GM18517 (cell line): ENCODE results near the gene STAT2.
A peak's percentile ranks its signal among the peaks of the same experiment; 100 is the strongest.
"Not testable (repeated sequence)": the region's sequence is repeated elsewhere in the genome, so short reads cannot be mapped to it uniquely, and the experiment has no call there.

Source experiments
- ATAC-seq: cut with Tn5 transposase; IDR thresholded peaks from one replicate; pipeline ENCODE4 v1.9.1; 2021; ENCODE audit warnings: mild to moderate bottlenecking, moderate library complexity; ENCODE audit not compliant: unreplicated experiment

STAT2 gene

GRCh38 chr12:56332512-56333196 lies 27.3 kb downstream of the STAT2 start:
- no peak for ATAC-seq

DNA sequence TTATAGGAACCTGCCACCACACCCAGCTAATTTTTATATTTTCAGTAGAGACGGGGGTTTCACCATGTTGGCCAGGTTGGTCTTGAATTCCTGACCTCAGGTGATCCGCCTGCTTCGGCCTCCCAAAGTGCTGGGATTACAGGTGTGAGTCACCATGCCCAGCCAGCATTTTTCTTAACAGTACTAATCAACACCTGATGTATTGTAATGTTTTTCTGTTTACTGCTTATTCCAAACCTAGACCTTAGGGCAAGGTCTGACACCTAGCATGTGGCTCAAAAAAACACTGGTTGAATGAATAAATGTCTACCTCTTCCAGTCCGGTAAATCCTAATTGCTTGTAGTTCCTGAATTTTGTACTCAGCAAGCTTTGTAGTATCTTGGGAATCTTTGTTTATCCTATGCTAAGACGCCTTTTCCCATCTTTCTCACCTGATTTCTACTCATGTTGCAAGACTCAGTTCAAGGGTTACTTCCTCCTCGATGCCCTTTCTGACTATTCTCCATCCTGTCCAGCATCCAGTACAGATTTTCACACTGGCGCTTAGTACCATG lies 28.9 kb downstream of the STAT2 start:
- no peak for ATAC-seq

- ATAC-seq, result no peak
Observed at GRCh38 chr12:56326533-56326932, 33.4 kb downstream of the STAT2 start.

- no peak for ATAC-seq
Observed at GRCh38 chr12:56326126-56326525, 33.8 kb downstream of the STAT2 start.

GRCh38 chr12:56324206-56324605 lies 35.7 kb downstream of the STAT2 start:
- ATAC-seq, result no peak

DNA sequence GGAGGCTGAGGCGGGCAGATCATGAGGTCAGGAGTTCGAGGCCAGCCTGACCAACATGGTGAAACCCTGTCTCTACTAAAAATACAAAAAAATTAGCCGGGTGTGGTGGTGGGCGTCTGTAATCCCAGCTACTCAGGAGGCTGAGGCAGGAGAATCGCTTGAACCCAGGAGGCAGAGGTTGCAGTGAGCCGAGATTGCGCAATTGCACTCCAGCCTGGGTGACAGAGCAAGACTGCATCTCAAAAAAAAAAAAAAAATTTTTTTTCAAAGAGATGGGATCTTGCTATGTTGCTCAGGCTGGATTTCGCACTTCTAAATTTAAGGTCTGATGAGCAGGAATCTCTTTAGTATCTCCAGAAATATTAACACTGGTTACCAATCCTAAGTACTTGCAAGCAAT lies 38.3 kb downstream of the STAT2 start:
- not testable (repeated sequence) for ATAC-seq

DNA sequence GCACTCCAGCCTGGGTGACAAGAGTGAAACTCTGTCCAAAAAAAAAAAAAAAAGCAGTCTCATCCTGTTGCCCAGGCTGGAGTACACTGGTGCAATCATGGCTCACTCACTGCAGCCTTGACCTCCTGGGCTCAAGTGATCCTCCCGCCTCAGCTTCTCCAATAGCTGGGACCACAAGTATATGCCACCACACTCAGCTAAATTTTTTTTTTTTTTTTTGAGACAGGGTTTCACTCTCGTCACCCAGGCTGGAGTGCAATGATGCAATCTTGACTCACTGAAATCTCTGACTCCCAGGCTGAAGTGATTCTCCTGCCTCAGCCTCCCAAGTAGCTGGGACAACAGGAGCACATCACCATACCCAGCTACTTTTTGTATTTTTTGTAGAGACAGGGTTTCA lies 38.9 kb downstream of the STAT2 start:
- no peak for ATAC-seq

DNA sequence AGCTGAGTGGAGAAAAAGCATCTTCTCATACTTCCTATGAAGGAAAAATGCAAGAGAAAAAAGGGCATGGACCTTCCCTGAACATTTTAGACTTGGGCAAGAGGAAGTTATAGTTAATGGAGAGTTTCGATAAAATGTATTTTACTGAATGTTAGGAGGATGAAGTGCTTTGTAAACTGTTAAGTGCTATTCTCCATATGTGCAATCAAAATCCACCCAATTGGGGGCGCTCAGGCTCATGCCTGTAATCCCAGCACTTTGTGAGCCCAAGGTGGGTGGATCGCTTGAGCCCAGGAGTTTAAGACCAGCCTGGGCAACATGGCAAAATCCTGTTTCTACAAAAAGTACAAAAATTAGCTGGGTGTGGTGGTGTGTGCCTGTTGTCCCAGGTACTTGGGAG lies 42.2 kb downstream of the STAT2 start:
- no peak for ATAC-seq

DNA sequence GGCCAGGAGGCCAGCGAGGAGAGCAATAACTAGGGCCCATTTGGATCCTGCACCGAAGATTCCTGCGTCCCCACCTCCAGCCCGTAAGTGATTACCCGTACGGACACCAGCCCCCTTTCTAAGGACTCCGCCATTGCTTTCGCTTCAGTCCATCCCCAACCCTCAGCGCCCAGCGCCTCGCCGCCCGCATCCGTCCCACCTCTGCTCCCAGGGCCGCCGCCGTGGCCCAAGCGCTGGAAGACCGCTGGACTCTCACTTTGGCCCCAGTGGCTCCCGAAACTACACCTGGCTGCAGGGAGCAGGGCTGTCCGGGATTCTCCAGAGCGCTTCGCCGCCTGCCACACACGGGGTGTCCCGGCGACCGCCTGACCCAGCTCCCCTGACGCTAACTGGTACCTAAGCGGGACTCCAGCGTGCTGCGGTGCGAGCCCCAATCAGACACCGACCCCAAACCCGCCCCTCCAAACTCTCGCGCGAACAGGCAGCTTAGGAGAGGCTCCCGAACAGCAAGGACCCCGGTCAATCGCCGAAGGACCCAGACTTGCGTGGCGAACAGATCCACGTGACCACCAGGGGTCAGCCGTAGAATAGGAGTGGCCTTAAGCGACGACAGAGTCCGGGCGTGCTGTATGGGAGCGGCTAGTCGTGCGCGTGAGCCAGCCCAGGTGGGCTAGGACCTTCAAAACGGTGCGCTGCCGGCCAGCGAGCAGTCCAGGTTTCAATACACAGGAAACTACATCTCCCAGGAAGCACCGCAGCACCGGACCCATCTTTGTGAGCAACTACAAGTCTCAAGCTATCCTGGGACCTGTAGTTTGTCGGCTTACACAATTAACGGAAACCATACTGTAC lies 44.1 kb downstream of the STAT2 start, which contains the start of gene CNPY2:
Gene CNPY2, minus strand, starts transcription at position 367 of the 852 bp plus-strand sequence. CDS start 771 bp downstream, outside the sequence.
- peak; percentile 94 for ATAC-seq

DNA sequence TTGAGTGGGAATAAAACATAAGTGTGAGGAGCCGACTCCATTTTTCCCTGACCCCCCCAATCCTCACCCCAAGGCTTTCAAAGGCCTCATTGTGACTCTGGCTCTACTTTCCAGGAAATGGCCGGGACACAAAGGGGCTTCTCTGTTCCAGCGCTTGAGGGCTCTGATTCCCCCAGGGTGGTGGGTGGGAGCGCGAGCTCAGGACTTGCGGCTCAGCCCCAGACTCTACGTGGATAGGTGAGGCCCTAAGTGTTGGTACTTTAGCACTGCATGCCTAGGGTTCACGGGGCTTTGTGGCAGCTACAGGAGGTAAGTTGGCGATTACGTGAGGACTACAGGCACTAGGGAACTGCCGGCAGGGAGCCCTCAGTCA lies 44.7 kb downstream of the STAT2 start:
- no peak for ATAC-seq

GRCh38 chr12:56311003-56311402 lies 48.9 kb downstream of the STAT2 start:
- no peak for ATAC-seq

DNA sequence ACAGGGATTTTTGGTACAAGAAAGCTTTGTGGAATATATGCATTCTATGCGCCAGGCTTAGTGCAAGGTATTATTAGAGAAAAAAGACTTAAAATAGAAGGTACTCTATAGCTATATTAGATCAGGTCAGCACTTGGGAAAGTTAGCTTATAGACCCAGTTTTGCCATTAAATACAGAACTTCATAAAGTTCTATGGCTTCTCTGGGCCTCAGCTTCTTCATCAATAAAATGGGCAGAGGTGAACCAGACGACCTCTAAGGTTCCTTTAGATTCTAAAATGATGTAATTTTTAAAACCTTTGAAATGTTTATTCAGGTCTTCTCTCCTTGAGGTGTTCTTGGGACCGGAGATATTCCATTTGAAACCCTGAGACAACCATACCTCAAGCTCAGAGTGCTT lies 51.2 kb downstream of the STAT2 start:
- ATAC-seq, result no peak

DNA sequence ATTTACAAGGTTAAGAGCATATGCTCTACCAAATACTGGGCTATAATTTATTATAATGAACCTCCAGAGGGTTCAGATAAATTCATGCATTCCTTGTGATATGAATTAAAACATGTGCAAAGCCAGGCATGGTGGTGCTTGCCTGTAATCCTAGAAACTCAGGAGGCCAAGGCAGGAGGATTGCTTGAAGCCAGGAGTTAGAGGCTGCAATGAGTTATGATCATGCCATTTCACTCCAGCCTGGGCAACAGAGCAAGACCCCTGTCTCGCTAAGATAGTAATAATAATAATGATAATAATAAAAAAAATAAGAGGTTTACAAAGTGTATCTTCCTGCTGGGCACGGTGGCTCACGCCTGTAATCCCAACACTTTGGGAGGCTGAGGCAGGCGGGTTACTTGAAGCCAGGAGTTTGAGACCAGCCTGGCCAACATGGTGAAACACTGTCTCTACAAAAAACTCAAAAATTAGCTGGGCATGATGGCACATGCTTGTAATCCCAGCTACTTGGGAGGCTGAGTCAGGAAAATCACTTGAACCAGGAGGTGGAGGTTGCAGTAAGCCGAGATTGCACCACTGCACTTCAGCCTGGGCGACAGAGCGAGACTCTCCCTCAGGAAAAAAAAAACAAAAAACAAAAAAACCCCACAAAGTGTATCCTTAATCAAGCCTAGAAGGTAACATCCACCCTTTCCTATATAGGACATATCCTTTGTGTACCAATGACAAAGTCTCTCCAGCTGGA lies 52.5 kb downstream of the STAT2 start:
- ATAC-seq, result no peak

DNA sequence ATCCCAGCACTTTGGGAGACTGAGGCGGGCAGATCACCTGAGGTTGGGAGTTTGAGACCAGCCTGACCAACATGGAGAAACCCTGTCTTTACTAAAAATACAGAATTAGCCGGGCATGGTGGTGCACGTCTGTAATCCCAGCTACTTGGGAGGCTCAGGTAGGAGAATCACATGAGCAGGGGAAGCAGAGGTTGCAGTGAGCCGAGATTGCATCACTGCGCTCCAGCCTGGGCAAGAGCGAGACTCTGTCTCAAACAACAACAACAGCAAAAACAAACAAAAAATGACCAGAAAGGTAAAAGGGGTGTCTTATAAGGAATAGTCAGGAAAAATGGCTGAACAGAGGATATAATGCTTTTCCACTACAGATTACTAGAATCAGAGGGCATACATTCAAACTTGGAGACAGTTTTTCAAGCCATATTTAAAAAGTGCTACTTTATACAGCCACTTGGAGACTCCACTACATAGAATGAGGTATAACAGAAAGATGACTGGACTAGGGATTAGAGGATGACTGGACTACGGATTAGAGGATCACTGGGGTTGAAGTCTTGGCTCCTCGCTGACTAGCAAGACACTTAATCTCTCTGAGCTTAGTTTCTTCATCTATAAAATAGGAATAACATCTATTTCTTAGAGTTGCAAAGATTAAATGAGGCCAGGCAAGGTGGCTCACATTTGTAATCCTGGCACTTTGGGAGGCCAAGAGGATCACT lies 54.9 kb downstream of the STAT2 start:
- ATAC-seq, result no peak

DNA sequence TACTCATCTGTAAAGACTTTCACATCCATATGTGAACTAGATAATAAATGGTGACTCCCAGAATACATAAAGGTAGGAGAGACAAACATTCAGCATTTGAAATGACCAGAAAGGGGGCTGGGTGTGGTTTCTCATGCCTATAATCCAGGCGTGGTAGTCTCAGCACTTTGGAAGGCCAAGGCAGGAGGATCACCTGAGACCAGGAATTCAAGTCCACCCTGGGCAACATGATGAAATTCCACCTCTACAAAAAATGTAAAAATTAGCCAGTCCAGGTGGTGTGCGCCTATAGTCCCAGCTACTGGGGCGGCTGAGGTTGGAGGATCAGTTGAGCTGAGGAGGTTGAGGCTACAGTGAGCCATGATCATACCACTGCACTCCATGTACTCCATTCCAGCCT lies 55.6 kb downstream of the STAT2 start:
- no peak for ATAC-seq

- no peak for ATAC-seq
Observed at GRCh38 chr12:56300644-56301464, 59.1 kb downstream of the STAT2 start.

- peak; percentile 89 for ATAC-seq
Observed at GRCh38 chr12:56299853-56300643, 59.9 kb downstream of the STAT2 start, which contains the start of gene CS. TSS of gene CS (minus strand) at chr12:56300330. CDS start at chr12:56300201, 129 bp downstream.

DNA sequence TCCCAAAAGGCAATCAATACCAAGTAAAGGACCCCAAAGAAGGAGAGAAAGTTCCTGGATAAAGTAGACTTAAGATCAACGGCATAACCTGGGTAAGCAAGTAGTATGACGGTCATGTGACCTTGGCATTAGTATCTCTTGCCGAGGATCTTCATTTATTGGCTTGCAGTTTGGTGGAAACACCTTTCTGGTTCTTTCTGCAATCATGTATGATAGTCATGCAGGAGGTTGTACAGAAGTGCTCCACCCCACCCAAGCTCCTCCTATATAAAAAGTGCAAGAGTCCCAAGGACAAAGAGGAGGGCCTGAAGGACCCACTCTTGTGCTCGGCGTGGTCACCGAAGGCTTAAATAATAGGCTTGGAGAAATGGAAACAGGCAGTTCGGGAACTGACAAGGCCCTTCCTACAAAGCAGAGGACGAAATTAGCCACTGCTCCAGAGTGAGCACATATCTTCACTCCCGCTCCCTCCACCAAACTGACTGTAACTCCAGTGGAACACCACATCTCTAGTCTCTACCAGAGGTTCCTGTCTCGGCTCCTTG lies 60.5 kb downstream of the STAT2 start:
- peak; percentile 5 for ATAC-seq

DNA sequence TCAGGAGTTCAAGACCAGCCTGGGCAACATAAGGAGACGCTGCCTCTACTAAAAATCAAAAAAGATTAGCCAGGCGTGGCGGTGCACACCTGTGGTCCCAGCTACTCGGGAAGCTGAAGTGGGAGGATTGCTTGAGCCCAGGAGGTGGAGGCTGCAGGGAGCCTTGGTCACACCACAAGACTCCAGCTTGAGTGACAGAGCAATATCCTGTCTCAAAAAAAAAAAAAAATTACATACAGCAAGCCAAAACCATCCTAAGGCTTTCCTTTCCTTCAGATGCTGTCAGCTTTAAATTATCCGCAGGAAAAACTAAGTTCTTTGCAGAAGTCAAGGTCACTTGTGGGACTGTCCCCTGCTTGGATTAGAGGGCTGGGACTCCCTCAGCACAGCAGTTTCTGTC lies 61.1 kb downstream of the STAT2 start:
- no peak for ATAC-seq
